SK-N-SH treated with all-trans-retinoic acid at 6 μM for 48 hours (cell line): ENCODE results near the gene ITFG2.
"Not testable (repeated sequence)": the region's sequence is repeated elsewhere in the genome, so short reads cannot be mapped to it uniquely, and the experiment has no call there.

Source experiments
- ATAC-seq: fragments of 200-7000 bp; cut with Tn5 transposase; 3 replicates; pipeline ENCODE4 v1.9.1; 2020; ENCODE audit warnings: mild to moderate bottlenecking, moderate library complexity
- ESRRG ChIP-seq: fragments of 250-450 bp; sonication (Bioruptor Pico); IDR thresholded peaks from 2 replicates; pipeline ENCODE4 v1.6.1; 2021; ENCODE audit warnings: mild to moderate bottlenecking
- ISL1 ChIP-seq: fragments of 250-450 bp; sonication (Bioruptor Pico); IDR thresholded peaks from 2 replicates; pipeline ENCODE4 v2.1.2; 2022; ENCODE audit warnings: mild to moderate bottlenecking, moderate library complexity
- PATZ1 ChIP-seq: fragments of 250-450 bp; sonication (Bioruptor Pico); IDR thresholded peaks from 2 replicates; pipeline ENCODE4 v1.8.0; 2020; ENCODE audit warnings: mild to moderate bottlenecking, moderate library complexity, borderline replicate concordance
- PPARA ChIP-seq: fragments of 250-450 bp; sonication (Bioruptor Pico); IDR thresholded peaks from 2 replicates; pipeline ENCODE4 v1.5.0; 2020; ENCODE audit warnings: mild to moderate bottlenecking, borderline replicate concordance
- SNAI2 ChIP-seq: fragments of 250-450 bp; sonication (Bioruptor Pico); IDR thresholded peaks from 2 replicates; pipeline ENCODE4 v1.5.0; 2020; ENCODE audit warnings: mild to moderate bottlenecking, moderate library complexity
- TOX ChIP-seq: fragments of 250-450 bp; sonication (Bioruptor Pico); IDR thresholded peaks from 2 replicates; pipeline ENCODE4 v1.8.0; 2021; ENCODE audit warnings: mild to moderate bottlenecking, moderate library complexity, borderline replicate concordance
- TSHZ2 ChIP-seq: fragments of 250-450 bp; sonication (Bioruptor Pico); IDR thresholded peaks from 2 replicates; pipeline ENCODE4 v1.5.0; 2020; ENCODE audit warnings: mild to moderate bottlenecking, moderate library complexity
- ZFP3 ChIP-seq: fragments of 250-450 bp; sonication (Bioruptor Pico); IDR thresholded peaks from 2 replicates; pipeline ENCODE4 v1.5.0; 2020; ENCODE audit warnings: mild to moderate bottlenecking, moderate library complexity

The ITFG2 gene

DNA sequence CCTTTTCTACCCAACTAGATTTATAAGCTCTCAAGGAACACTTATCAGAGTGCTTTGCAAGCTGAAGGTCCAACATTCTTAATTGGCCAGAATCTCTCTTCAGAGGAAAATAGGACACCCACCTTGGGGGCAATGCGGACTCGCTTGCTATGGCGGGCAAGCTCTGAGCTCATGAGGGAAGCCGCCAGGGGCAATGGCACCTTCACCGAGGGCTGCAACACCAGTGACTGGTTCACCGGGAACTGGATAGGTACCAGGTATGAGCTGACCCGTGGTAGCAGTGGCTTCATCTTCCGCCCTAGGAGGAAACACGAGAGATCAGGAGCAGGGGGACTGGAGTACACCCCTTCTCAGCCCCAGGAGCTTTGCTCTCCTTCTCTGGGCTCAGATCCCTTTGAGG, 51.7 kb downstream of the ITFG2 start:
- ATAC-seq, result no peak
- TF ChIP-seq ZFP3 (no peak), SNAI2 (no peak), TSHZ2 (no peak), PPARA (CRISPR knock-in tag) (no peak), TOX (CRISPR knock-in tag) (no peak), ISL1 (CRISPR knock-in tag) (no peak), PATZ1 (CRISPR knock-in tag) (no peak), ESRRG (CRISPR knock-in tag) (no peak)

- ATAC-seq, result not testable (repeated sequence)
Observed at GRCh38 chr12:2868986-2869632, 56.6 kb downstream of the ITFG2 start.
